OCI-LY1 (cell line): ENCODE data around the gene LGALS8.

ENCODE experiments used
- H2AFZ ChIP-seq: fragments of 200-600 bp; sonication (generic), shearing (Covaris generic); 2 replicates; pipeline ENCODE4 v1.6.0; 2014; ENCODE audit warnings: antibody characterized with exemption, mild to moderate bottlenecking, low read length
- H3F3A ChIP-seq: fragments of 200-600 bp; sonication (generic), shearing (Covaris generic); 2 replicates; pipeline ENCODE4 v1.6.0; 2014; ENCODE audit warnings: mild to moderate bottlenecking, antibody characterized with exemption, low read length, moderate library complexity; ENCODE audit not compliant: insufficient read depth
- H3K27ac ChIP-seq: fragments of 200-600 bp; sonication (generic); 2 replicates; pipeline ENCODE4 v1.5.1; 2014; ENCODE audit warnings: low read length, mixed run types, mild to moderate bottlenecking, low read depth; ENCODE audit not compliant: poor library complexity, severe bottlenecking
- H3K27me3 ChIP-seq: fragments of 200-600 bp; sonication (generic); 2 replicates; pipeline ENCODE4 v1.6.0; 2014; ENCODE audit warnings: antibody characterized with exemption, mild to moderate bottlenecking, low read length, moderate library complexity; ENCODE audit not compliant: insufficient read depth
- H3K36me3 ChIP-seq: fragments of 200-600 bp; sonication (generic); 2 replicates; pipeline ENCODE4 v1.6.1; 2014; ENCODE audit warnings: mild to moderate bottlenecking, antibody characterized with exemption, low read length, moderate library complexity, mixed read lengths; ENCODE audit not compliant: insufficient read depth
- H3K4me1 ChIP-seq: fragments of 200-600 bp; sonication (generic); 2 replicates; pipeline ENCODE4 v1.5.1; 2014; ENCODE audit warnings: mild to moderate bottlenecking, low read length, moderate library complexity; ENCODE audit not compliant: insufficient read depth, severe bottlenecking
- H3K4me2 ChIP-seq: fragments of 200-600 bp; sonication (generic), shearing (Covaris generic); 2 replicates; pipeline ENCODE4 v1.6.1; 2014; ENCODE audit warnings: low read length
- H3K4me3 ChIP-seq: fragments of 200-600 bp; sonication (generic); 2 replicates; pipeline ENCODE4 v1.5.1; 2014; ENCODE audit warnings: low read length, low read depth, mild to moderate bottlenecking, mixed read lengths; ENCODE audit not compliant: poor library complexity, severe bottlenecking
- H3K79me2 ChIP-seq: fragments of 200-600 bp; shearing (Covaris generic); 2 replicates; pipeline ENCODE4 v1.6.1; 2016; ENCODE audit warnings: mixed run types, low read length, mixed read lengths; ENCODE audit not compliant: insufficient read depth
- H3K9ac ChIP-seq: fragments of 200-600 bp; sonication (generic), shearing (Covaris generic); 2 replicates; pipeline ENCODE4 v1.6.1; 2014; ENCODE audit warnings: mild to moderate bottlenecking, low read length, mixed read lengths
- H3K9me2 ChIP-seq: fragments of 200-600 bp; sonication (generic), shearing (Covaris generic); 2 replicates; pipeline ENCODE4 v1.6.1; 2014; ENCODE audit warnings: low read depth, mild to moderate bottlenecking, low read length, mixed read lengths
- H3K9me3 ChIP-seq: fragments of 200-600 bp; shearing (Covaris generic); 2 replicates; pipeline ENCODE4 v1.6.1; 2014; ENCODE audit warnings: low read length, mixed read lengths
- H4K20me1 ChIP-seq: fragments of 200-600 bp; sonication (generic), shearing (Covaris generic); 2 replicates; pipeline ENCODE4 v1.6.0; 2016; ENCODE audit warnings: mild to moderate bottlenecking, low read length; ENCODE audit not compliant: insufficient read depth
- EZH2 ChIP-seq: fragments of 200-600 bp; sonication (generic), shearing (Covaris generic); IDR thresholded peaks from 2 replicates; pipeline ENCODE4 v1.8.0; 2017; ENCODE audit warnings: borderline replicate concordance, mixed run types, mild to moderate bottlenecking, antibody characterized with exemption, low read length, moderate library complexity, mixed read lengths
- TF ChIP-seq, protein P1 (sequence below): fragments of 200-600 bp; sonication (generic), shearing (Covaris generic); IDR thresholded peaks from 2 replicates; pipeline ENCODE4 v1.5.1; 2017; ENCODE audit warnings: mild to moderate bottlenecking, antibody characterized with exemption, low read length, moderate library complexity, mixed read lengths

Gene LGALS8

DNA sequence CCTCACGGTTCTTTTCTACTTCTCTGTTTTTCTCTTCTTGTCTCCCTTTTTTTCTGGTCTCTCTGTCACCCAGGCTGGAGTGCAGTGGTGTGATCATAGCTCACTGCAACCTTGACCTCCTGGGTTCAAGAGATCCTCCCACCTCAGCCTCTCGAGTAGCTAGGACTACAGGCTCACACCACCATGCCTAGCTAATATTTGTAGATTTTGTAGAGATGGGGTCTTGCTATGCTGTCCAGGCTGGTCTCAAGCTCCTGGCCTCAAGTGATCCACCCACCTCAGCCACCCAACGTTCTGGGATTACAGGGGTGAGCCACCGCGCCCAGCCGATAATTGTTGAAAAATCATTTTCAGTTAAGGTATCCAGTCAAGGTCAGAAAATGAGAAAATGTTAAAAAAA is 25.9 kb upstream of the LGALS8 start:
- no peak for TF ChIP-seq EZH2
- TF ChIP-seq, protein P1, sequence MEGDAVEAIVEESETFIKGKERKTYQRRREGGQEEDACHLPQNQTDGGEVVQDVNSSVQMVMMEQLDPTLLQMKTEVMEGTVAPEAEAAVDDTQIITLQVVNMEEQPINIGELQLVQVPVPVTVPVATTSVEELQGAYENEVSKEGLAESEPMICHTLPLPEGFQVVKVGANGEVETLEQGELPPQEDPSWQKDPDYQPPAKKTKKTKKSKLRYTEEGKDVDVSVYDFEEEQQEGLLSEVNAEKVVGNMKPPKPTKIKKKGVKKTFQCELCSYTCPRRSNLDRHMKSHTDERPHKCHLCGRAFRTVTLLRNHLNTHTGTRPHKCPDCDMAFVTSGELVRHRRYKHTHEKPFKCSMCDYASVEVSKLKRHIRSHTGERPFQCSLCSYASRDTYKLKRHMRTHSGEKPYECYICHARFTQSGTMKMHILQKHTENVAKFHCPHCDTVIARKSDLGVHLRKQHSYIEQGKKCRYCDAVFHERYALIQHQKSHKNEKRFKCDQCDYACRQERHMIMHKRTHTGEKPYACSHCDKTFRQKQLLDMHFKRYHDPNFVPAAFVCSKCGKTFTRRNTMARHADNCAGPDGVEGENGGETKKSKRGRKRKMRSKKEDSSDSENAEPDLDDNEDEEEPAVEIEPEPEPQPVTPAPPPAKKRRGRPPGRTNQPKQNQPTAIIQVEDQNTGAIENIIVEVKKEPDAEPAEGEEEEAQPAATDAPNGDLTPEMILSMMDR, result no peak

DNA sequence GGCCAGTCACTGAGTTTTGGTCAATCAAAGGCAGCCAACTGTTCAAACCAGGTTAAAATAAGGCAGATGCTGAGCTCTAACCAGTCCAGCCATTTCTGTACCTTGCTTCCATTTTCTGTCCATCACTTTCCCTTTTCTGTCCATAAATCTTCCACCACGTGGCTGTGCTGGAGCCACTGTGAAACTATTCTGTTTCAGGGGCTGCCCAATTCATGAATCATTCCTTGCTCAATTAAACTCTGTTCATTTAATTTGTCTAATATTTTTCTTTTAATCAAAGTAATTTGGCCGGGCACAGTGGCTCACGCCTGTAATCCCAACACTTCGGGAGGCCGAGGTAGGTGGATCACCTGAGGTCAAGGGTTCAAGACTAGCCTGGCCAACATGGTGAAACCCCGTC is 22.7 kb upstream of the LGALS8 start:
- no peak overlapping the region for H3K4me3 ChIP-seq
- H3K4me2 ChIP-seq, result no peak overlapping the region
- no peaks in the 10 kb centered on the region for H3K4me1 ChIP-seq
- TF ChIP-seq, protein P1, result no peak
- TF ChIP-seq EZH2, result no peak
- H3K9ac ChIP-seq, result no peak overlapping the region
- H3F3A ChIP-seq, result no peaks in the 10 kb centered on the region
- no peak overlapping the region for H3K27ac ChIP-seq
- H3K36me3 ChIP-seq, result no peaks in the 10 kb centered on the region
- no peak overlapping the region for H2AFZ ChIP-seq
- H4K20me1 ChIP-seq, result no peaks in the 10 kb centered on the region
- H3K27me3 ChIP-seq, result no peaks in the 10 kb centered on the region
- no peaks in the 10 kb centered on the region for H3K79me2 ChIP-seq
- H3K9me3 ChIP-seq, result no peaks in the 10 kb centered on the region
- H3K9me2 ChIP-seq, result no peaks in the 10 kb centered on the region

More for the DNA sequence above, 25.9 kb upstream of the LGALS8 start:
- no peaks in the 10 kb centered on the region for H3K36me3 ChIP-seq
- H3K4me1 ChIP-seq, result no peaks in the 10 kb centered on the region
- H2AFZ ChIP-seq, result no peak overlapping the region
- no peak overlapping the region for H3K4me3 ChIP-seq
- H3F3A ChIP-seq, result no peaks in the 10 kb centered on the region
- H3K9ac ChIP-seq, result no peak overlapping the region
- no peaks in the 10 kb centered on the region for H3K9me3 ChIP-seq
- no peak overlapping the region for H3K27ac ChIP-seq
- H3K9me2 ChIP-seq, result no peaks in the 10 kb centered on the region
- no peaks in the 10 kb centered on the region for H4K20me1 ChIP-seq
- H3K79me2 ChIP-seq, result no peaks in the 10 kb centered on the region
- no peaks in the 10 kb centered on the region for H3K27me3 ChIP-seq
- H3K4me2 ChIP-seq, result no peak overlapping the region

DNA sequence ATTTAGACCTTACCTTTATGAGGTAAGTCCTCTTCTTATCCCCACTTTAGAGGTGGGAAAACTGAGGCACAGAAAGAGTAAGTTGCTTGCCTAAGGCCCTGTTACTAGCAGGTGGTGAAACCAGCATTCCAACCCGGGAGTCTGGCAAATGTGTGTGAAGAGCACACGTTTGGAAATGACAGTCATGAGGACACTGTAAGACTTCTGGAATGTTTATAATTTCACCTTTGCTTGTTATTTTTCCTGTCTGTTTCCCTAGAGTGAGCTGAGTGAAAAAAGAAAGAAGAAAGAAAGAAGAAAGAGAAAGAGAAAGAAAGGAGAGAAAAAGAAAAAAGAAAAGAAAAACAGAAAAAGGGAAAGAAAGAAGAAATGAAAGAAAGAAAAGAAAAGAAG is 21.2 kb upstream of the LGALS8 start:
- H4K20me1 ChIP-seq, result no peaks in the 10 kb centered on the region
- no peak overlapping the region for H3K4me3 ChIP-seq
- no peaks in the 10 kb centered on the region for H3K36me3 ChIP-seq
- no peaks in the 10 kb centered on the region for H3K79me2 ChIP-seq
- no peaks in the 10 kb centered on the region for H3K27me3 ChIP-seq
- no peak for TF ChIP-seq EZH2
- TF ChIP-seq, protein P1, result no peak
- H3K9me2 ChIP-seq, result no peaks in the 10 kb centered on the region
- H3K9ac ChIP-seq, result no peak overlapping the region
- no peaks in the 10 kb centered on the region for H3K4me1 ChIP-seq
- H3F3A ChIP-seq, result no peaks in the 10 kb centered on the region
- H2AFZ ChIP-seq, result no peak overlapping the region
- no peaks in the 10 kb centered on the region for H3K9me3 ChIP-seq
- no peak overlapping the region for H3K27ac ChIP-seq
- H3K4me2 ChIP-seq, result no peak overlapping the region
